Uterus (tissue), 2 donors: ENCODE results near the gene BRK1.

Experiments
- CTCF ChIP-seq, 4 experiments: fragments of 200-600 bp in 2 of 4; fragments of 450-650 bp in 2 of 4; sonication (generic) in 2 of 4; IDR thresholded peaks; one replicate each; pipeline ENCODE4 v1.5.1; 2016 to 2019; ENCODE audit warnings: antibody characterized with exemption in 4 of 4, mild to moderate bottlenecking in 2 of 4, moderate library complexity in 1 of 4
- POLR2A ChIP-seq, 2 donors: fragments of 450-650 bp; IDR thresholded peaks; one replicate each; pipeline ENCODE4 v1.6.1; 2016; ENCODE audit warnings: antibody characterized with exemption in 2 of 2, mild to moderate bottlenecking in 1 of 2, moderate library complexity in 1 of 2

- TF ChIP-seq CTCF (IDR thresholded peaks at IDR 0.05) (no peak), POLR2A (IDR thresholded peaks at IDR 0.05) (no peak)
These were observed 21.0 kb downstream of the BRK1 start for GRCh38 chr3:10136426-10137005.
